Activated CD8-positive, alpha-beta memory T cell treated with anti-CD3 and anti-CD28 coated beads, Interleukin-2, amount 10 ng/mL, durations not matched to agents 7 days and 5 days (primary cell): ENCODE data around the gene BACH2. TPM values are rescaled to one million over a fixed set of nuclear protein-coding genes. Genes with fewer than 3 reads are reported as not detected.

ENCODE experiments used
- ATAC-seq: fragments of 150-1000 bp; cut with Tn5 transposase; one replicate; pipeline ENCODE4 v1.10.0; 2021; ENCODE audit warnings: moderate library complexity
- CTCF ChIA-PET: fragments of 350-600 bp; sonication (Branson Sonifier 250); formaldehyde crosslinking; loops from one replicate; lab custom pipeline; 2021; ENCODE audit warnings: antibody characterized with exemption; lab: Charles Lee
- DNase-seq: peaks from one replicate; pipeline ENCODE4 v3.0.0-alpha.2; 2020
- H3K27ac Mint-ChIP-seq: one replicate; pipeline ENCODE4 v1.8.0; 2021; ENCODE audit warnings: mild to moderate bottlenecking, mixed read lengths
- H3K27me3 Mint-ChIP-seq: one replicate; pipeline ENCODE4 v1.8.0; 2021; ENCODE audit warnings: mixed read lengths
- H3K36me3 Mint-ChIP-seq: one replicate; pipeline ENCODE4 v1.8.0; 2021; ENCODE audit warnings: mild to moderate bottlenecking, mixed read lengths
- H3K4me1 Mint-ChIP-seq: one replicate; pipeline ENCODE4 v1.8.0; 2021; ENCODE audit warnings: mixed read lengths
- H3K4me3 Mint-ChIP-seq: one replicate; pipeline ENCODE4 v1.8.0; 2021; ENCODE audit warnings: mild to moderate bottlenecking, moderate library complexity, mixed read lengths
- H3K9me3 Mint-ChIP-seq: one replicate; pipeline ENCODE4 v1.8.0; 2022; ENCODE audit warnings: low read depth, mixed read lengths
- total RNA-seq, 2 experiments: library from RNA; stranded (reverse); gene quantifications; one replicate each; pipeline ENCODE4 v1.2.3, GENCODE V29; 2021

The BACH2 gene
- total RNA-seq, 2 experiments from 2014 or later = 21.5 to 22.6 TPM

GRCh38 chr6:90319044-90319443, 22.4 kb upstream of the BACH2 start:
- DNase-seq (no peak), ATAC-seq (peak; percentile 49)
- CTCF ChIA-PET = interaction anchor here (0.8 to 1.1 kb wide), 2 partner anchors 22 to 66 kb away, joined by 3 read pairs; no protein-coding TSS in a partner anchor
- Mint-ChIP-seq H3K4me1 (peaks cover 11% of the 10 kb centered on the region), H3K9me3 (no peaks in the 10 kb centered on the region), H3K4me3 (no peak overlapping the region), H3K27ac (no peak overlapping the region), H3K36me3 (no peaks in the 10 kb centered on the region), H3K27me3 (peaks cover 12% of the 10 kb centered on the region)

- peaks cover 16% of the 10 kb centered on the region for H3K27me3 Mint-ChIP-seq
- no peak overlapping the region for H3K4me3 Mint-ChIP-seq
These were observed 19.3 kb upstream of the BACH2 start for GRCh38 chr6:90315986-90316385.

GRCh38 chr6:90315354-90315950, 18.8 kb upstream of the BACH2 start:
- no peak overlapping the region for H3K4me3 Mint-ChIP-seq

More at GRCh38 chr6:90315986-90316385, 19.3 kb upstream of the BACH2 start:
- no peak for ATAC-seq
- CTCF ChIA-PET = no interaction called here
- H3K9me3 Mint-ChIP-seq = no peaks in the 10 kb centered on the region
- H3K36me3 Mint-ChIP-seq = no peaks in the 10 kb centered on the region
- H3K27ac Mint-ChIP-seq = no peak overlapping the region
- H3K4me1 Mint-ChIP-seq = peaks cover 11% of the 10 kb centered on the region
- DNase-seq = no peak

DNA sequence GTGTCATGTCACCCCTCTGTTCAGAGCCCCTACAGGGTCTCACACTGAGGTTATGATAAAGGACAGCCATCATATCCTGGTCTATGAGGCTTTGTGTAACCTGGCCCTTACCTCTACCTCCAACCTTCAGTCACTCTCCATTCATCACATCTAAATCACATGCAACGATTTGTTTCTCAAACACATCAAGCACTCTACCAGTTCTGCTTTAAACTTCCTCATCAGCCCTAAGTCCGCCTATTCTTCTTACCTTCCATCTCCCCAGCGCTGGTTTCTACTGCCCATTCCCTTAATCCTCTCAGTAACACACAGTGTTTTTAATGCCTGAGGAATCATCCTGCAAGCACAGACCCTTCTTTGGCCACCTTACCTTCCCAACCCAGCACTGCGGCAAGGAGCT, 17.9 kb upstream of the BACH2 start:
- Mint-ChIP-seq H3K27me3 (peaks cover 16% of the 10 kb centered on the region), H3K36me3 (no peaks in the 10 kb centered on the region), H3K4me1 (peaks cover 6% of the 10 kb centered on the region), H3K4me3 (no peak overlapping the region), H3K9me3 (no peaks in the 10 kb centered on the region), H3K27ac (no peak overlapping the region)
- CTCF ChIA-PET = no interaction called here
- DNase-seq (no peak), ATAC-seq (no peak)

More at GRCh38 chr6:90315354-90315950, 18.8 kb upstream of the BACH2 start:
- peaks cover 9% of the 10 kb centered on the region for H3K4me1 Mint-ChIP-seq
- no peaks in the 10 kb centered on the region for H3K9me3 Mint-ChIP-seq
- H3K27me3 Mint-ChIP-seq = peaks cover 16% of the 10 kb centered on the region
- H3K27ac Mint-ChIP-seq = no peak overlapping the region
- DNase-seq (no peak), ATAC-seq (no peak)
- CTCF ChIA-PET = no interaction called here
- H3K36me3 Mint-ChIP-seq = no peaks in the 10 kb centered on the region

GRCh38 chr6:90311569-90311968, 14.9 kb upstream of the BACH2 start:
- Mint-ChIP-seq H3K36me3 (no peaks in the 10 kb centered on the region), H3K27ac (no peak overlapping the region), H3K4me3 (no peak overlapping the region), H3K27me3 (peaks cover 23% of the 10 kb centered on the region), H3K4me1 (no peaks in the 10 kb centered on the region), H3K9me3 (no peaks in the 10 kb centered on the region)
- ATAC-seq (no peak), DNase-seq (no peak)
- CTCF ChIA-PET = no interaction called here

- Mint-ChIP-seq H3K9me3 (no peaks in the 10 kb centered on the region), H3K36me3 (no peaks in the 10 kb centered on the region), H3K27me3 (peaks cover 35% of the 10 kb centered on the region), H3K4me1 (peaks cover 4% of the 10 kb centered on the region), H3K4me3 (no peak overlapping the region), H3K27ac (no peak overlapping the region)
- ATAC-seq = no peak
- CTCF ChIA-PET = interaction anchor here (0.8 kb wide), 1 partner anchor 87 kb away, joined by 3 read pairs; no protein-coding TSS in a partner anchor
- DNase-seq = no peak
These were observed 9.3 kb upstream of the BACH2 start for GRCh38 chr6:90305800-90306448.

DNA sequence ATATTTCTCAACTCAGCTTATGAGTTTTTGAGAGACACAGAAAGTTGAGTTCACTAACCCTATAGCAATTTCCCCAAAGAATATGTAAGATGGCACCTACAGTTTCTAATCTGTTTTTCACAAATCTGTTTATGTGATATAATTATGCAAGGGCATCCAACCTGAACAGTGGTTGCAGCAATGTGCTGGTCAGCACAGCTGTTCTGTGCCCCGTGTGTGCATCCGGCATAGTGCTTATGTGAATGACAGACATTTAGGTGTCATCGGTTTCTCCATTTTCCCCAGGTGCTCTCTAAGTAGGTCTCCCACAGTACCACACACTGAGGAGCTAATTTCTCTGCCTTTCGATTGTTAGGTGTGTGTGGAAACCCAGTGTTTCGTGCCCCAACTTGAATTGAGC, 7.7 kb upstream of the BACH2 start:
- H3K4me1 Mint-ChIP-seq = peaks cover 4% of the 10 kb centered on the region
- no peaks in the 10 kb centered on the region for H3K9me3 Mint-ChIP-seq
- H3K4me3 Mint-ChIP-seq = no peak overlapping the region
- CTCF ChIA-PET = interaction anchor here (1.0 to 1.3 kb wide), 3 partner anchors 39 to 364 kb away, joined by 3 to 4 read pairs (median 3); no protein-coding TSS in a partner anchor
- no peaks in the 10 kb centered on the region for H3K36me3 Mint-ChIP-seq
- no peak for DNase-seq
- peaks cover 47% of the 10 kb centered on the region for H3K27me3 Mint-ChIP-seq
- no peak for ATAC-seq
- no peak overlapping the region for H3K27ac Mint-ChIP-seq

DNA sequence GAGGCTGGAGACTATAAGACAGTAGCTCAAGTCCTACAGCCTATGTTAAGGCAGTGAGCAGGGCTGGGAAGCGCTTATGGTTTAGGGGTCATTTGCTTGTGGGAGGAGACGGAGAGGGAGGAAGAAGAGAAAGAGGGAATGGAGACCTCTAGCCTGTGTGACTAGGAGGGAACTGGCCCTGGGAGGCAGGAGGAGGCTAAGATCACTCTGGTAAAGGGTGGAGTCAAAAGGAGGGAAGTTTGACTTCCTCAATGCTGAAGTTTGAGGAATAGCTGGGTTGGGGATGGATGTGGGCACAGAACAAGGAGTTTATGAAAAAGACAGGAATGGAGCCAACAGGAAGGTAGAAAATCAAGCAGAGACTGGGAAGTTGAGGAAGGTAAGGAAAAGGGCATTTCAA, 6.4 kb upstream of the BACH2 start:
- CTCF ChIA-PET = interaction anchor here (1.3 kb wide), 1 partner anchor 176 kb away, joined by 4 read pairs; no protein-coding TSS in a partner anchor
- Mint-ChIP-seq H3K27ac (no peak overlapping the region), H3K9me3 (no peaks in the 10 kb centered on the region), H3K4me1 (peaks cover 4% of the 10 kb centered on the region), H3K36me3 (no peaks in the 10 kb centered on the region), H3K27me3 (peaks cover 58% of the 10 kb centered on the region), H3K4me3 (no peak overlapping the region)
- no peak for DNase-seq
- no peak for ATAC-seq

DNA sequence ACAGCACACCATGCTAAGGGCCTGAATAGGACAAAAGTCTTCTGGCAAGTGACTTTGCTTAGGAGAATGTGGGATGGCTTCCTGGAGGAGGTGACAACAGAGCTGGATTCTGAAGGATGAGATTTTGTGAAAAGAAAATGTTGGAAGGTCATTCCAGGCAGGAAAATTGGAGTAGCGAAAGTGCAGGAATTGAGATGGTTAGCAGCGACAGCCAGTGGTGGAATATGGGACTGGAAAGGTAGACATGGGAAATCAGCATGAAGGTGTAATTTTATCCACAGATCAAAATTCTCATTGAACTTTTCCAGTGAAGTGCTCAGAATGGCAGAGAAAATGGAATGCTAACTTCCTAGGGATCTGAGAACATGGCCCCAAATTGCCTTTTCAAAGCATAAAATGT, 5.7 kb upstream of the BACH2 start:
- no peak overlapping the region for H3K4me3 Mint-ChIP-seq
- no peaks in the 10 kb centered on the region for H3K9me3 Mint-ChIP-seq

DNA sequence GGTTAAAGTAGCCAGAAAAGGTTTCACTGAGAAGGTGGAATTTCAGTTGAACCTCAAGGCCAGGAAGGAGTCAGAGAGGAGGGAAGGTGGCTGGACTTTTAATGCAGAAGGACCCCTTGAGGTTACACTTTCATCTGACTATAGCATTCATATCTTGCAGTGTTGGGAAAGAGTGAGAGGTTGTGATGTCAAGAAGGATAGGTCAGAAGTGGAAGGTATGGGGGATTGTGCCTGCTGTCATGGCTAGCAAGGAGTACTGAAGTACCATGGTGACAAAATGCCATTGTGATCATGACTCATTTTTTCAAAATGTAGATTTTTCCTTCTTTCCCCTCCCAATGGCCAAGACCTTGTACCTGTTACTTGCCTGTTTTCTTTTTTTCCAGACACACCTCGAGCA, 5.2 kb upstream of the BACH2 start:
- no peak for ATAC-seq
- DNase-seq = no peak
- H3K4me1 Mint-ChIP-seq = peaks cover 4% of the 10 kb centered on the region
- no peaks in the 10 kb centered on the region for H3K36me3 Mint-ChIP-seq
- H3K4me3 Mint-ChIP-seq = no peak overlapping the region
- no peaks in the 10 kb centered on the region for H3K9me3 Mint-ChIP-seq
- CTCF ChIA-PET = no interaction called here
- H3K27ac Mint-ChIP-seq = no peak overlapping the region
- H3K27me3 Mint-ChIP-seq = peaks cover 59% of the 10 kb centered on the region

More for the DNA sequence above, 5.7 kb upstream of the BACH2 start:
- no peaks in the 10 kb centered on the region for H3K36me3 Mint-ChIP-seq
- CTCF ChIA-PET = no interaction called here
- ATAC-seq = no peak
- H3K4me1 Mint-ChIP-seq = peaks cover 4% of the 10 kb centered on the region
- peaks cover 64% of the 10 kb centered on the region for H3K27me3 Mint-ChIP-seq
- no peak overlapping the region for H3K27ac Mint-ChIP-seq
- no peak for DNase-seq

DNA sequence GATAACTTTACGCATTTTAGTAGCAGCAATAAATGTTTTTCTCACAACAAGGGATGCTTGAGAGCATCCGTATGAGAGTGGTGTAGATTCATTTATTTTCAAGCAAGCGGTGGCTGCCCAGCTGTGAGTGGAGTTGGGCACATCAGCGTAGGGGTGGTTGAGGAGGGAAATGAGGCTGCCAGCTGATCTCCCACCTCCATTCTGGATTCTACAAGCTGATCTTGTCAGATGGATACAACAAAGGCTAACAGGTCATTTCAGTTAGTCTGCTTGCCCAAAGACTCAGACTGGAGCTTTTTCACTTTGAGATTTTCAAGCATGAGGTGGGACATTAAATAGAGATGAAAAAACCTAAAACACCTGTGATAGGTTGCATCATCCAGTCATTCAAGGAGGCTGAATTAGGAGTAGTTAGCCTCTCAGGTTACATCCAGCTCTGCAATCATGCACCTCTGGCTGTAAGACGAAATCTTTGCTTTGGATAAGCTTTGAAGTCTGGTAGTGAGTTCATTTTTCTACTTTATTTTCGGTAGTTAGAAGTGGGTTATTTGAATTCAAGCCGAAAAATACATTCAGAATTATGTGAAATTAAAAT, 1.9 kb upstream of the BACH2 start:
- DNase-seq (no peak), ATAC-seq (no peak)
- CTCF ChIA-PET = interaction anchor here (1.0 to 1.9 kb wide), 6 partner anchors 20 to 358 kb away, joined by 3 to 10 read pairs (median 4); no protein-coding TSS in a partner anchor
- Mint-ChIP-seq H3K27ac (no peak overlapping the region), H3K4me1 (peaks cover 13% of the 10 kb centered on the region), H3K27me3 (peaks cover 60% of the 10 kb centered on the region), H3K36me3 (peaks cover 2% of the 10 kb centered on the region), H3K9me3 (no peaks in the 10 kb centered on the region), H3K4me3 (no peak overlapping the region)

GRCh38 chr6:90297867-90298381, 1.3 kb upstream of the BACH2 start:
- peak overlapping the region; percentile 48 for H3K4me3 Mint-ChIP-seq
- H3K27me3 Mint-ChIP-seq = peaks cover 60% of the 10 kb centered on the region
- ATAC-seq (no peak), DNase-seq (no peak)
- CTCF ChIA-PET = interaction anchor here (0.9 to 9.2 kb wide), 9 partner anchors 20 to 181 kb away, joined by 3 to 46 read pairs (median 3); no protein-coding TSS in a partner anchor
- H3K27ac Mint-ChIP-seq = no peak overlapping the region
- H3K36me3 Mint-ChIP-seq = peaks cover 2% of the 10 kb centered on the region
- H3K4me1 Mint-ChIP-seq = peaks cover 16% of the 10 kb centered on the region
- no peaks in the 10 kb centered on the region for H3K9me3 Mint-ChIP-seq

DNA sequence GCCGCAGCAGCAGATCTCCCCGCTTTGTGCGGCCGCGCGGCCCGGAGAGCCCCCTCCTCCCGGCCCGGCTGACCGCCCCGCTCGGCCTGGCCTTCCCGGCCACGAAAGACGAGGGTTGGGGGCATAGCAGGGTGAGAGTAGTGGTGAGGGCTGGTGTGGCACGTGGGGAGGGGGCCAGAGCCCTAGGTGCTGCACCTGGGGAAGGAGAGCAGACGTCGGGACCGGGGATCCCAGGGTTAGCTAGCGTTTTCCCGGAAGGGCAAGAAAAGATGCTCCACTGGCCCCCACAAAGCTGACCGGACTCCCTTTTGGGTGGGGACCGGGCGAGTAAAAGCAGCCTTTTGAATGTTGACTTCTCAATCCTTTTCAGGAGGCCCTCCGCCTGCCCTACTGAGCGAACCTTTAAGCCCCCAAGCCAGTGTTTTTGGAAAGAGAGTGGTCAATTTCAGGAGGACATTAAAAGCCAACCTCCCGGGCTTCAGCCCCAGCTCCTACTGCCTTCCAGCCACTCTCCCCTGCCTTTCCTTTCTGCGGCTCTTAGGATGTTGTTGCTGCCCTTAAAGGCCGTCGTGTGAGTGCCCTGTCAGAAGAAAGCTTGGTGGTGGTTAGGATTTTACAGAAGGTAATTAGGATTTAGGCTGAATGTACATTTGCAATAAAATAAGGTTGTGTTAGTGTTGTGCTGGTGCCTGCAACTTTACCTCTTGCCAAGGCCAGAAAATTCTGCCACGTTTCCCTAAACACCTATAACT, 648 bp upstream of the BACH2 start:
- DNase-seq (no peak), ATAC-seq (no peak)
- Mint-ChIP-seq H3K36me3 (peaks cover 2% of the 10 kb centered on the region), H3K4me3 (peak overlapping the region; percentile 48), H3K4me1 (peaks cover 20% of the 10 kb centered on the region), H3K27me3 (peaks cover 57% of the 10 kb centered on the region), H3K9me3 (no peaks in the 10 kb centered on the region), H3K27ac (no peak overlapping the region)
- CTCF ChIA-PET = interaction anchor here (0.9 to 9.2 kb wide), 8 partner anchors 12 to 181 kb away, joined by 3 to 46 read pairs (median 4); no protein-coding TSS in a partner anchor
